GM12878 (cell line): ENCODE measurements around the gene DNAJC13. TPM values are rescaled to one million over a fixed set of nuclear protein-coding genes. Genes with fewer than 3 reads are reported as not detected.

ENCODE experiments used
- ATAC-seq: fragments of 200-7000 bp; cut with Tn5 transposase; 3 replicates; pipeline ENCODE4 v1.9.1; 2020; ENCODE audit warnings: mild to moderate bottlenecking, moderate library complexity
- BruUV-seq: library from RNA; stranded (reverse); fragments of 400-500 nt; replicated peaks from 2 replicates; lab custom pipeline; 2021; lab: Mats Ljungman, UMichigan
- CTCF ChIA-PET: fragments of 300-600 bp; sonication (Branson Sonifier 250); formaldehyde crosslinking; extraction: SDS; loops from one replicate; lab custom pipeline; 2021; ENCODE audit warnings: inconsistent platforms; lab: Yijun Ruan, JAX
- POLR2A ChIA-PET: fragments of 350-600 bp; formaldehyde crosslinking; extraction: SDS; loops from one replicate; lab custom pipeline; 2021; ENCODE audit warnings: inconsistent platforms; lab: Charles Lee
- RAD21 ChIA-PET: fragments of 300-600 bp; sonication (Branson Sonifier 250); formaldehyde crosslinking; loops from one replicate; lab custom pipeline; 2023; ENCODE audit warnings: antibody characterized with exemption; ENCODE audit not compliant: unreplicated experiment; lab: Charles Lee
- SMC1A ChIA-PET: fragments of 300-600 bp; sonication (Branson Sonifier 250); formaldehyde crosslinking; loops from one replicate; lab custom pipeline; 2023; ENCODE audit not compliant: unreplicated experiment, uncharacterized antibody; lab: Charles Lee
- DNase-seq: peaks from one replicate; pipeline ENCODE4 v3.0.0-alpha.2; 2011; ENCODE audit warnings: low read depth, low spot score
- FAIRE-seq: peaks from 3 replicates; lab custom pipeline; 2011; peaks lifted over from hg19 to GRCh38; lab: Jason Lieb, UNC
- H2AFZ ChIP-seq: 2 replicates; pipeline ENCODE4 v1.6.0; 2011; ENCODE audit warnings: low read depth, low read length, control low read depth; ENCODE audit not compliant: control insufficient read depth
- H3K27ac ChIP-seq: 2 replicates; pipeline ENCODE4 v1.5.1; 2011; ENCODE audit warnings: control low read depth; ENCODE audit not compliant: control insufficient read depth, insufficient read depth
- H3K27me3 ChIP-seq, 2 experiments: replicated peaks in 1 of 2; 2 replicates each; pipeline versions ENCODE4 v1.6.0 to v1.6.1; 2011; ENCODE audit warnings: low read length in 1 of 2; ENCODE audit not compliant: control insufficient read depth in 2 of 2, insufficient read depth in 2 of 2
- H3K36me3 ChIP-seq, 2 experiments: 2 replicates each; pipeline ENCODE4 v1.5.1; 2011; ENCODE audit warnings: low read length in 1 of 2; ENCODE audit not compliant: control insufficient read depth in 2 of 2, insufficient read depth in 2 of 2
- H3K4me1 ChIP-seq: 2 replicates; pipeline ENCODE4 v1.6.1; 2011; ENCODE audit warnings: mild to moderate bottlenecking, low read length, moderate library complexity, mixed read lengths; ENCODE audit not compliant: control insufficient read depth, insufficient read depth
- H3K4me2 ChIP-seq: 2 replicates; pipeline ENCODE4 v1.6.0; 2011; ENCODE audit warnings: control low read depth; ENCODE audit not compliant: control insufficient read depth, insufficient read depth
- H3K4me3 ChIP-seq: fragments of 200-600 bp; sonication (generic); 2 replicates; pipeline ENCODE4 v1.5.1; 2016
- H3K79me2 ChIP-seq: 2 replicates; pipeline ENCODE4 v1.6.0; 2011; ENCODE audit warnings: low read length; ENCODE audit not compliant: control insufficient read depth, insufficient read depth
- H3K9ac ChIP-seq: 2 replicates; pipeline ENCODE4 v1.8.0; 2011; ENCODE audit warnings: low read length, control low read depth, mixed read lengths; ENCODE audit not compliant: control insufficient read depth, insufficient read depth
- H3K9me3 ChIP-seq: replicated peaks from 3 replicates; pipeline ENCODE4 v1.5.1; 2011; ENCODE audit warnings: mild to moderate bottlenecking, low read length; ENCODE audit not compliant: control insufficient read depth, insufficient read depth
- H4K20me1 ChIP-seq: 2 replicates; pipeline ENCODE4 v1.6.0; 2011; ENCODE audit not compliant: control insufficient read depth, insufficient read depth
- CREM ChIP-seq: IDR thresholded peaks from 2 replicates; pipeline ENCODE4 v1.6.1; 2014; ENCODE audit warnings: antibody characterized with exemption, low read depth
- EP300 ChIP-seq, 2 experiments: fragments of 150-350 bp in 1 of 2; IDR thresholded peaks; 2 replicates each; pipeline ENCODE4 v1.6.1; 2011 to 2012; ENCODE audit warnings: low read depth in 2 of 2, low read length in 2 of 2, borderline replicate concordance in 1 of 2, improper control_type of control experiment in 1 of 2, inconsistent platforms in 1 of 2; ENCODE audit not compliant: control insufficient read depth in 1 of 2
- FOS ChIP-seq: IDR thresholded peaks from 3 replicates; pipeline ENCODE4 v1.6.1; 2011; ENCODE audit warnings: borderline replicate concordance; ENCODE audit not compliant: insufficient read length; ENCODE audit errors: extremely low read depth
- IRF4 ChIP-seq: IDR thresholded peaks from 2 replicates; pipeline ENCODE4 v1.6.1; 2011; ENCODE audit warnings: low read depth, low read length
- NRF1 ChIP-seq: conservative IDR thresholded peaks from 2 replicates; pipeline ENCODE4 v1.6.1; 2011; ENCODE audit warnings: mild to moderate bottlenecking, low read depth, low read length, improper control_type of control experiment
- POU2F2 ChIP-seq: IDR thresholded peaks from 3 replicates; pipeline ENCODE4 v1.6.1; 2011; ENCODE audit warnings: low read depth, mild to moderate bottlenecking, low read length, borderline replicate concordance
- RAD21 ChIP-seq: IDR thresholded peaks from 2 replicates; pipeline ENCODE4 v1.6.1; 2011; ENCODE audit warnings: mild to moderate bottlenecking, low read depth, low read length, moderate library complexity; ENCODE audit not compliant: insufficient read depth
- RAD51 ChIP-seq: fragments of 450-650 bp; IDR thresholded peaks from 2 replicates; pipeline ENCODE4 v1.6.1; 2016; ENCODE audit warnings: moderate library complexity, mild to moderate bottlenecking, inconsistent platforms
- REST ChIP-seq: IDR thresholded peaks from 2 replicates; pipeline ENCODE4 v1.6.1; 2012; ENCODE audit warnings: mild to moderate bottlenecking, low read depth, low read length
- SMAD5 ChIP-seq: IDR thresholded peaks from 2 replicates; pipeline ENCODE4 v1.6.1; 2016; ENCODE audit warnings: antibody characterized with exemption, low read depth
- SMC3 ChIP-seq: IDR thresholded peaks from 2 replicates; pipeline ENCODE4 v1.6.1; 2011; ENCODE audit warnings: low read length, improper control_type of control experiment, borderline replicate concordance
- ZNF384 ChIP-seq: IDR thresholded peaks from 2 replicates; pipeline ENCODE4 v1.6.1; 2012; ENCODE audit warnings: low read depth, mild to moderate bottlenecking, low read length, improper control_type of control experiment, borderline replicate concordance
- WGBS: methylation state at CpG from one replicate; pipeline ENCODE4 v1.1.6; 2016; ENCODE audit warnings: low lambda C conversion rate; ENCODE audit not compliant: insufficient replicate concordance, insufficient coverage; ENCODE audit errors: missing lambda C conversion rate; 5-methylcytosine and 5-hydroxymethylcytosine counted together
- in situ Hi-C: fragments of 300-500 bp; cut with MboI; formaldehyde crosslinking; loops from 9 replicates; pipeline ENCODE4 v1.14.3; 2018; ENCODE audit warnings: mixed read lengths
- intact Hi-C: fragments of 100-400 bp; cut with micrococcal nuclease; formaldehyde crosslinking; loops from one replicate; pipeline ENCODE4 v1.14.2; 2022; ENCODE audit not compliant: unreplicated experiment
- polyA plus RNA-seq, 11 experiments: library from polyadenylated mRNA; depleted of rRNA in 4 of 11; unstranded in 6 of 11; stranded (reverse) in 5 of 11; fragments of >200 nt; fragmentation: Nextera tagmentation in 4 of 11; fragmentation: Illumina TruSeq in 1 of 11; extraction: Ambion mirVana in 4 of 11; extraction: Trizol in 1 of 11; gene quantifications; 1 replicate in 1 of 11; 2 replicates in 10 of 11; pipeline versions ENCODE4 v1.2.1 to v1.2.3, GENCODE V29; 2011 to 2016; ENCODE audit warnings: inconsistent platforms in 2 of 11, missing spikeins in 2 of 11, low read depth in 1 of 11
- total RNA-seq, 4 experiments: library from RNA; depleted of rRNA in 3 of 4; stranded (reverse); fragments of >200 nt in 3 of 4; fragmentation: Illumina TruSeq in 1 of 4; extraction: Trizol in 1 of 4; gene quantifications; 2 replicates each; pipeline versions ENCODE4 v1.2.1 to v1.2.3, GENCODE V29; 2013 to 2021
- TF ChIP-seq, protein P1 (sequence below): IDR thresholded peaks from 2 replicates; pipeline ENCODE4 v1.6.1; 2012; ENCODE audit warnings: low read depth, low read length, improper control_type of control experiment

DNAJC13 gene
- total and polyA plus RNA-seq, 10 of the 15 experiments (the other 5 are each of a cell fraction or from before 2014, with no cell fraction given), result 8.3 to 33.9 (median 17.0) TPM

DNA sequence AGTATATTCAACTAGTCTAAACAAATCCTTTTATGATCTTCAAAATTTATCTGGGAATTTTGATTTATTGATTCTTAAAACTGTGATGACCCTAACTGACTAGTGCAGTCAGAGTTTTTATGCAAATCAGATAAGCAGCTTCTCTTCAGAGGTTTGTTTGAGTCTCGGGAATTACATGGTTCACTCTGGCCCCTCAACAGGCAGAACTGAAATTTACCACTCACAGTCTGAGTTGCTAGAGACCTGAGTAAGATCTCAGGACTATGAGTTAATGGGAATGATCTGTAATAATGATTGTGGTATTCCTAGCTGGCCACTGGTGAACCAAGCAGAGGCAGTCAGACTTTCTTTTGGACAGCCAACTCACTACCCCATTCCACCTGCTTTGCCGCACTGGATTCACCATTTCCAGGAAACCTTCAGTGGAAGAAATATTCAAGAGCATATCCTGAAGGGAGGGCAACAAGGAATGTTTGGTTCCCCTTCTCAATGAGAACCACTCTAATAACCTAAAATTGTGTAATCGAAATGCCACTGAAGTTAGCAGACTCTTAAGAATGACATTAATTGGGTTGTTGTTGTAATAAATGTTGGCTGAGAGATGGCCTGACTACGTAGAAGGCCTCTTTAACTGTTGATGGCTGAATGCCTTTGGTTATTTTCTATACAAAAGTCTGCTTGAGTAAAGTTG, 11.5 kb upstream of the DNAJC13 start (continued):
- TF ChIP-seq CREM (no peak), IRF4 (no peak), SMC3 (no peak), ZNF384 (no peak), RAD51 (no peak), EP300 (IDR thresholded peaks at IDR 0.05; ENCODE audit: borderline replicate concordance in 1 of 2, control insufficient read depth in 1 of 2, low read depth in 2 of 2, low read length in 2 of 2) (no peak)

- H3K79me2 ChIP-seq, result no peaks in the 10 kb centered on the region
- no TSS peak for BruUV-seq
- no peaks in the 10 kb centered on the region; a peak in 1 of 4 replicates for H3K27me3 ChIP-seq
- in situ Hi-C loops, result no loop called here
- H2AFZ ChIP-seq, result no peak overlapping the region
- H3K4me3 ChIP-seq, result no peak overlapping the region
- SMC1A ChIA-PET, result no interaction called here
- WGBS, result 0% methylated on average over 2 of the region's 2 CpGs
- no peak for FAIRE-seq
- POLR2A ChIA-PET, result interaction anchor here (0.8 kb wide), 1 partner anchor 11 kb away, joined by 3 read pairs; the partner anchor contains the start of gene DNAJC13
- no peak overlapping the region for H3K4me2 ChIP-seq
- RAD21 ChIA-PET, result no interaction called here
- intact Hi-C loops, result no loop called here
- TF ChIP-seq REST (no peak), RAD21 (no peak), SMAD5 (no peak), FOS (no peak), NRF1 (no peak), POU2F2 (no peak)
- TF ChIP-seq, protein P1, sequence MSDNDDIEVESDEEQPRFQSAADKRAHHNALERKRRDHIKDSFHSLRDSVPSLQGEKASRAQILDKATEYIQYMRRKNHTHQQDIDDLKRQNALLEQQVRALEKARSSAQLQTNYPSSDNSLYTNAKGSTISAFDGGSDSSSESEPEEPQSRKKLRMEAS, result no peak
- DNase-seq, result no peak
- no peak overlapping the region for H3K27ac ChIP-seq
- ATAC-seq, result no peak
- no peak overlapping the region for H3K9ac ChIP-seq
- peaks cover 5% of the 10 kb centered on the region; the same call in 1 of the 2 replicates for H3K4me1 ChIP-seq
- no peaks in the 10 kb centered on the region for H3K9me3 ChIP-seq
- no peaks in the 10 kb centered on the region for H3K36me3 ChIP-seq
- CTCF ChIA-PET, result interaction anchor here (0.9 to 1.2 kb wide), 2 partner anchors 55 to 236 kb away, joined by 3 to 4 read pairs; no protein-coding TSS in a partner anchor
- no peaks in the 10 kb centered on the region for H4K20me1 ChIP-seq
Observed at GRCh38 chr3:132406587-132406986, 10.7 kb upstream of the DNAJC13 start.
